Raji (cell line): Measurements from ENCODE around the gene RASA4B.
"Not testable (repeated sequence)": the region's sequence is repeated elsewhere in the genome, so short reads cannot be mapped to it uniquely, and the experiment has no call there.

Source experiments
- POLR2A ChIP-seq: IDR thresholded peaks from 2 replicates; pipeline ENCODE4 v1.6.1; 2011; ENCODE audit warnings: low read depth, low read length, control low read depth; ENCODE audit not compliant: insufficient read depth

Gene RASA4B

GRCh38 chr7:102517550-102518147, at the start of gene RASA4B:
TSS of gene RASA4B (minus strand) at chr7:102517777. CDS start at chr7:102517710, 67 bp downstream.
- TF ChIP-seq POLR2A: not testable (repeated sequence)

- not testable (repeated sequence) for TF ChIP-seq POLR2A
Measured at GRCh38 chr7:102550808-102551422, 33.3 kb upstream of the RASA4B start, which contains the start of gene SPDYE2. TSS of gene SPDYE2 (plus strand) at chr7:102551226. CDS start at chr7:102553256, 2,030 bp downstream.

GRCh38 chr7:102543596-102543995, 26.0 kb upstream of the RASA4B start, which contains the start of gene UPK3BL2:
TSS of gene UPK3BL2 (minus strand) at chr7:102543696. CDS start at chr7:102543636, 60 bp downstream.
- not testable (repeated sequence) for TF ChIP-seq POLR2A

- TF ChIP-seq POLR2A: 0 out of 2 replicates have a peak, but pooled peaks have one; percentile 25
Measured at GRCh38 chr7:102478314-102479208, 39.0 kb downstream of the RASA4B start, which contains the start of gene POLR2J. TSS of gene POLR2J (minus strand) at chr7:102478922. CDS start at chr7:102478860, 62 bp downstream.

- no peak for TF ChIP-seq POLR2A
Measured at GRCh38 chr7:102473271-102473991, 44.1 kb downstream of the RASA4B start.

GRCh38 chr7:102472126-102473041, 45.2 kb downstream of the RASA4B start:
- TF ChIP-seq POLR2A: no peak

GRCh38 chr7:102471791-102472125, 45.8 kb downstream of the RASA4B start:
- TF ChIP-seq POLR2A: no peak

- TF ChIP-seq POLR2A: no peak
Measured at GRCh38 chr7:102469972-102470825, 47.4 kb downstream of the RASA4B start.

- no peak for TF ChIP-seq POLR2A
Measured at GRCh38 chr7:102469351-102469971, 48.1 kb downstream of the RASA4B start.

GRCh38 chr7:102468478-102469350, 48.9 kb downstream of the RASA4B start:
- TF ChIP-seq POLR2A: no peak

- TF ChIP-seq POLR2A: no peak
Measured at GRCh38 chr7:102467581-102468477, 49.7 kb downstream of the RASA4B start.

GRCh38 chr7:102466097-102466496, 51.5 kb downstream of the RASA4B start:
- TF ChIP-seq POLR2A: no peak
